ENCODE data around the gene HGF.
"Not testable (repeated sequence)": the region's sequence is repeated elsewhere in the genome, so short reads cannot be mapped to it uniquely, and the experiment has no call there.

Gene HGF

GRCh38 chr7:81775560-81775959 is 5.7 kb upstream of the HGF start:
- DNase-seq: no peak

- no peak for DNase-seq
Observed at GRCh38 chr7:81774551-81774950, 4.7 kb upstream of the HGF start.

GRCh38 chr7:81770728-81771223 is 929 bp upstream of the HGF start:
- DNase-seq: no peak

- no peak for DNase-seq
Observed at GRCh38 chr7:81768951-81769778, 682 bp downstream of the HGF start.

- DNase-seq: no peak
Observed at GRCh38 chr7:81767926-81768325, 1.9 kb downstream of the HGF start.

GRCh38 chr7:81761821-81762220 is 8.0 kb downstream of the HGF start:
- DNase-seq: no peak

GRCh38 chr7:81761031-81761430 is 8.8 kb downstream of the HGF start:
- DNase-seq: no peak

GRCh38 chr7:81754918-81755696 is 14.7 kb downstream of the HGF start:
- no peak for DNase-seq

- DNase-seq: no peak
Observed at GRCh38 chr7:81753392-81753791, 16.5 kb downstream of the HGF start.

GRCh38 chr7:81752318-81752714 is 17.5 kb downstream of the HGF start:
- no peak for DNase-seq

- DNase-seq: no peak
Observed at GRCh38 chr7:81751619-81752317, 18.1 kb downstream of the HGF start.

GRCh38 chr7:81745637-81746036 is 24.2 kb downstream of the HGF start:
- no peak for DNase-seq

- no peak for DNase-seq
Observed at GRCh38 chr7:81744389-81744788, 25.5 kb downstream of the HGF start.

GRCh38 chr7:81743665-81744064 is 26.2 kb downstream of the HGF start:
- DNase-seq: no peak

- no peak for DNase-seq
Observed at GRCh38 chr7:81743201-81743600, 26.6 kb downstream of the HGF start.

GRCh38 chr7:81740403-81740802 is 29.4 kb downstream of the HGF start:
- no peak for DNase-seq

- no peak for DNase-seq
Observed at GRCh38 chr7:81736091-81736490, 33.8 kb downstream of the HGF start.

- no peak for DNase-seq
Observed at GRCh38 chr7:81725812-81726127, 44.1 kb downstream of the HGF start.

GRCh38 chr7:81725003-81725811 is 44.6 kb downstream of the HGF start:
- DNase-seq: no peak

GRCh38 chr7:81722250-81722649 is 47.6 kb downstream of the HGF start:
- DNase-seq: not testable (repeated sequence)

GRCh38 chr7:81721437-81721836 is 48.4 kb downstream of the HGF start:
- DNase-seq: no peak

- DNase-seq: no peak
Observed at GRCh38 chr7:81719865-81720264, 50.0 kb downstream of the HGF start.
